K562 (cell line): Measurements from ENCODE around the gene TGFBR1. TPM values are rescaled to one million over a fixed set of nuclear protein-coding genes. Genes with fewer than 3 reads are reported as not detected.

ENCODE experiments used
- CSDE1 ChIP-seq, 2 experiments: fragments of 450-650 bp; IDR thresholded peaks; 2 replicates each; pipeline ENCODE4 v1.6.1; 2016; ENCODE audit warnings: mild to moderate bottlenecking in 1 of 2
- FOXP1 ChIP-seq: sonication (generic); formaldehyde crosslinking; IDR thresholded peaks from 2 replicates; pipeline ENCODE4 v1.8.0; 2022; ENCODE audit warnings: mild to moderate bottlenecking, missing genetic modification reagents
- MYC ChIP-seq, 2 experiments: fragments of 250-450 bp in 1 of 2; sonication (Bioruptor Pico) in 1 of 2; IDR thresholded peaks; 2 replicates each; pipeline versions ENCODE4 v1.5.1 to v1.6.1; 2012 to 2021; ENCODE audit warnings: low read depth in 2 of 2, borderline replicate concordance in 1 of 2, improper control_type of control experiment in 1 of 2, low read length in 1 of 2, mild to moderate bottlenecking in 1 of 2, moderate library complexity in 1 of 2
- RAD51 ChIP-seq: fragments of 450-650 bp; IDR thresholded peaks from 2 replicates; pipeline ENCODE4 v1.7.1; 2016; ENCODE audit warnings: low read depth, mild to moderate bottlenecking, borderline replicate concordance
- SMAD1 ChIP-seq: fragments of 150-350 bp; IDR thresholded peaks from 2 replicates; pipeline ENCODE4 v1.6.1; 2014; ENCODE audit warnings: low read length, low read depth; ENCODE audit not compliant: partially characterized antibody
- XRCC3 ChIP-seq: fragments of 450-650 bp; IDR thresholded peaks from 2 replicates; pipeline ENCODE4 v1.6.1; 2017; ENCODE audit warnings: mild to moderate bottlenecking, moderate library complexity
- ZFP91 ChIP-seq: sonication (generic); formaldehyde crosslinking; IDR thresholded peaks from 2 replicates; pipeline ENCODE4 v1.8.0; 2022; ENCODE audit warnings: mild to moderate bottlenecking, missing genetic modification reagents
- ZNF239 ChIP-seq: fragments of 250-450 bp; sonication (Bioruptor Pico); IDR thresholded peaks from 2 replicates; pipeline ENCODE4 v1.4.0; 2020; ENCODE audit warnings: mild to moderate bottlenecking
- ZSCAN32 ChIP-seq: fragments of 450-650 bp; formaldehyde crosslinking; IDR thresholded peaks from 2 replicates; pipeline ENCODE4 v1.4.0; 2020; ENCODE audit warnings: mild to moderate bottlenecking, moderate library complexity
- polyA plus RNA-seq, 8 experiments: library from polyadenylated mRNA; depleted of rRNA in 4 of 8; stranded (reverse) in 5 of 8; unstranded in 3 of 8; fragments of >200 nt; fragmentation: Nextera tagmentation in 2 of 8; fragmentation: Illumina TruSeq in 1 of 8; extraction: Ambion mirVana in 2 of 8; extraction: Trizol in 1 of 8; gene quantifications; 2 replicates each; pipeline versions ENCODE4 v1.2.1 to v1.2.3, GENCODE V29; 2011 to 2014; ENCODE audit warnings: inconsistent platforms in 1 of 8, missing spikeins in 1 of 8
- total RNA-seq, 7 experiments: library from RNA; depleted of rRNA in 6 of 7; stranded (reverse); fragments of >200 nt in 6 of 7; fragmentation: Illumina TruSeq in 2 of 7; extraction: Trizol in 2 of 7; gene quantifications; 2 replicates each; pipeline versions ENCODE4 v1.2.1 to v1.2.3, GENCODE V29; 2011 to 2021; ENCODE audit warnings: low replicate concordance in 1 of 7
- TF ChIP-seq, protein P1 (sequence below): fragments of 150-350 bp; IDR thresholded peaks from 2 replicates; pipeline ENCODE4 v1.6.1; 2014; ENCODE audit warnings: low read depth, mild to moderate bottlenecking, low read length, borderline replicate concordance

The TGFBR1 gene
- total and polyA plus RNA-seq, 9 of the 15 experiments (the other 6 are each of a cell fraction or from before 2014, with no cell fraction given), result 15.5 to 62.4 (median 42.7) TPM

GRCh38 chr9:99076483-99077171, 28.3 kb upstream of the TGFBR1 start (continued):
- TF ChIP-seq ZSCAN32 (CRISPR knock-in tag), result no peak
- peak in 1 of 2 experiments; percentile 26; a peak in 1 of 4 replicates for TF ChIP-seq CSDE1 (IDR thresholded peaks at IDR 0.05)
- TF ChIP-seq, protein P1, sequence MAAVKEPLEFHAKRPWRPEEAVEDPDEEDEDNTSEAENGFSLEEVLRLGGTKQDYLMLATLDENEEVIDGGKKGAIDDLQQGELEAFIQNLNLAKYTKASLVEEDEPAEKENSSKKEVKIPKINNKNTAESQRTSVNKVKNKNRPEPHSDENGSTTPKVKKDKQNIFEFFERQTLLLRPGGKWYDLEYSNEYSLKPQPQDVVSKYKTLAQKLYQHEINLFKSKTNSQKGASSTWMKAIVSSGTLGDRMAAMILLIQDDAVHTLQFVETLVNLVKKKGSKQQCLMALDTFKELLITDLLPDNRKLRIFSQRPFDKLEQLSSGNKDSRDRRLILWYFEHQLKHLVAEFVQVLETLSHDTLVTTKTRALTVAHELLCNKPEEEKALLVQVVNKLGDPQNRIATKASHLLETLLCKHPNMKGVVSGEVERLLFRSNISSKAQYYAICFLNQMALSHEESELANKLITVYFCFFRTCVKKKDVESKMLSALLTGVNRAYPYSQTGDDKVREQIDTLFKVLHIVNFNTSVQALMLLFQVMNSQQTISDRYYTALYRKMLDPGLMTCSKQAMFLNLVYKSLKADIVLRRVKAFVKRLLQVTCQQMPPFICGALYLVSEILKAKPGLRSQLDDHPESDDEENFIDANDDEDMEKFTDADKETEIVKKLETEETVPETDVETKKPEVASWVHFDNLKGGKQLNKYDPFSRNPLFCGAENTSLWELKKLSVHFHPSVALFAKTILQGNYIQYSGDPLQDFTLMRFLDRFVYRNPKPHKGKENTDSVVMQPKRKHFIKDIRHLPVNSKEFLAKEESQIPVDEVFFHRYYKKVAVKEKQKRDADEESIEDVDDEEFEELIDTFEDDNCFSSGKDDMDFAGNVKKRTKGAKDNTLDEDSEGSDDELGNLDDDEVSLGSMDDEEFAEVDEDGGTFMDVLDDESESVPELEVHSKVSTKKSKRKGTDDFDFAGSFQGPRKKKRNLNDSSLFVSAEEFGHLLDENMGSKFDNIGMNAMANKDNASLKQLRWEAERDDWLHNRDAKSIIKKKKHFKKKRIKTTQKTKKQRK, result no peak
- TF ChIP-seq MYC (IDR thresholded peaks at IDR 0.05; ENCODE audit: low read depth, low read length), result peak; percentile 92
- peak; percentile 12; the same call in 1 of the 2 replicates for TF ChIP-seq MYC (CRISPR knock-in tag; IDR thresholded peaks at IDR 0.05; ENCODE audit: borderline replicate concordance, low read depth)
- TF ChIP-seq ZNF239 (CRISPR knock-in tag), result no peak
- no peak for TF ChIP-seq RAD51
- no peak for TF ChIP-seq XRCC3
- 0 out of 2 replicates have a peak, but pooled peaks have one; percentile 15 for TF ChIP-seq ZFP91 (CRISPR knock-in tag)
- no peak for TF ChIP-seq SMAD1
- no peak for TF ChIP-seq FOXP1 (CRISPR knock-in tag)
